Placental pericyte (primary cell): ENCODE data around the gene PHF20. TPM values are rescaled to one million over a fixed set of nuclear protein-coding genes. Genes with fewer than 3 reads are reported as not detected.

Experiments used
- small RNA-seq: library from RNA; depleted of rRNA; stranded (forward); fragments of <200 nt; gene quantifications from one replicate; pipeline ENCODE3, GENCODE V24; 2012; ENCODE audit warnings: low replicate concordance
- total RNA-seq: library from RNA; depleted of rRNA; stranded (reverse); fragments of >200 nt; gene quantifications from 2 replicates; pipeline ENCODE4 v1.2.3, GENCODE V29; 2012

Gene PHF20
- 20.1 and 26.1 TPM in 2 replicates for total RNA-seq

DNA sequence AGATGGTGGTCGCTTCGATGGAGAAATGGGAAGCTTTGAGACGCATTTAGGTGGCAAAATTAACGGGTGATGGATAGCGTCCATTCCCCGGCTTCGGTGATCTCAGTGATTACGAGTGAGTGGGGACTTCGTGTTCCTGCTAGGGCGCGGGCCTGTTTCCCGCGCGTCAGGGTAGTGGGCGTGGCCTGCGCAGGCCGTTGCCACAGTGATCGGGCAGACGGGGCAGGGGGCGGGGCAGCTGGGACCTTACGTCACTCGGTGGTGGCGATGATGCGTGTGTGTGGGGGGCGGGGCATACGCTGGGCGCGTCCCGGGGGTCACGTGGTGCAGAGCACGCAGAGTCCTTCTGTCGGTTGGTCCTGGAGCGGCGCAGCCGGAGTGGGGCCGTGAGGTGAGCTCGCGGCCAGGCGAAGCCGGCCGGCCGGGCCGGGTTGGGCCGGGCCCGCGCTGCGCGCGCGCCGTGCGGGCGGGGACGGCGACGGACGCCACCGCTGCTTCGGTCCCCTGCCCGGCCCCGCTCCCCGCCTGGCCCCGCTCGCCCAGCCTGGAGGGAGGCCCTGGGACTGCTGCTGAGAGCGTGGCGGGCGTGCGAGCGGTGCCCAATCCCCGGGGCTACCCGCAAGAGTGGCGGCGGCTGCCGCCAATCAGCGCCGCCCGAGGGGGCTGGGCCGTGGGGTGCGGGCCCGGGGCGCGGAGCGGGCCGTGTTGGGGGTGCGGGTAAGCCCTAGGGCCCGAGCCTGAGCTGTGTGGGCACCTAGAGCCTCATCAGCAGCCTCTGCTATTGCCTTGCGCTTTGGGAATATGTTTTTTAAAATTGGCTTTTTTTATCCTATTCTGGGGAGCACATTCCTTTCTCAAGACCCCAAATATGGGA lies at the start of gene PHF20:
PHF20 (plus strand) TSS at position 327 of the 874 bp plus-strand sequence. CDS start 29,508 bp downstream, outside the sequence.

GRCh38 chr20:35741892-35742740 lies 29.7 kb upstream of the PHF20 start, which contains the start of gene RBM39:
Gene RBM39, minus strand, starts transcription at chr20:35742260. Its CDS starts 1,386 bp downstream, at chr20:35740874.

DNA sequence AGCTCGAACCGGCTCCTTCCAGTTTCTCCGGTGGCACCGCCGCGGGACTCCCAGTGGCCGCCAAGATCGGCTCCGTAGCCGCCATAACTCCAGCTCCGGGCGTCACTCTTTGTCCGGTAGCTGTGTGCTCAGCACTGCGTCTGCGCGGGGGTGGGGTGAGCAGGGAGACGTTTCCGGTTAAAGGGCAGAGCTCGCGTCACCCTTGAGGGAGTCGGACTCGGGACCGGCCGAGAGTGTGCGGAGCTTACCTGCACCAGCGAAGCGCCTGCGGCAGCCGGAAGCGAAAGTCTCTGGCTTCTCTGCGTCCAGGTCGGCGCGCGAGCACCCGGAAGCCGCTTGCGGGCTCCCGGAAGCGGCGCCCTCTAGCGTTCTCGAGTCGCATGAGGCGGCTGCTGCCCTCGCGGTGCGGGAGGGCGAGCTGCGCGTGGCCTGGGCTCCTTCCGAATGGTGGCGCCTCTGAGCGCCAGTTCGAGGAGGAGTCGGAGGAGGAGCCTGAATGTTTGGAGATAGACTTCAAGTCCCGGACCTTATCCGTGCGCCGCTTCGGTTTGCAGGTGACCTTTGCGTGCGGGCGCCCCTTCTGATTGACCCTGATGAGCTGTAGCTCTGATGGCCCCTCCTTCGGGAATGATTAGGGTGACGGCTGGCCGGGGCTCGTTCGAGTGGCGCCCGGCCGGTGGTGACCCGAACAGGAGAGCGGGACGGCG lies 182.5 kb downstream of the PHF20 start, which contains the start of gene SCAND1:
SCAND1 (minus strand) TSS at position 303 of the 707 bp plus-strand sequence; CDS start at position 85, 218 bp downstream.

GRCh38 chr20:35967979-35968640 lies 196.3 kb downstream of the PHF20 start, which contains the start of gene CNBD2:
Gene CNBD2, plus strand, starts transcription at chr20:35968590. Its CDS starts 173 bp downstream, at chr20:35968763.

Small RNA genes lying within 50 kb of the gene (small RNA-seq; reads per million reads assigned to genes)
- not detected for gene COX7BP2
- not detected for gene HIGD1AP16
- not detected for gene RF00019
- not detected for gene RF00026
- gene RNU4-40P = 0.23 reads per million
- 0.10 reads per million for gene RNU6-937P

Other genes starting within 250 kb of the PHF20 start
- not detected in 2 replicates for gene C20orf173, start 242.4 kb upstream of the PHF20 start, total RNA-seq
- 207 and 467 TPM in 2 replicates for gene ERGIC3, start 229.9 kb upstream of the PHF20 start, total RNA-seq
- 5.0 and 5.3 TPM in 2 replicates for gene SPAG4, start 156.2 kb upstream of the PHF20 start, total RNA-seq
- gene CPNE1, start 107.1 kb upstream of the PHF20 start, total RNA-seq = 80.1 and 121 TPM in 2 replicates
- 42.5 and 57.3 TPM in 2 replicates for gene RBM12, start 107.1 kb upstream of the PHF20 start, total RNA-seq
- gene NFS1, start 72.7 kb upstream of the PHF20 start, total RNA-seq = 14.0 and 27.1 TPM in 2 replicates
- 97.2 and 102 TPM in 2 replicates for gene ROMO1, start 72.6 kb upstream of the PHF20 start, total RNA-seq
- 213 and 253 TPM in 2 replicates for gene RBM39, start 29.8 kb upstream of the PHF20 start, total RNA-seq
- 61.1 and 80.8 TPM in 2 replicates for gene SCAND1, start 182.5 kb downstream of the PHF20 start, total RNA-seq
- gene CNBD2, start 196.6 kb downstream of the PHF20 start, total RNA-seq = 1.1 and 2.3 TPM in 2 replicates